ENCODE data around the gene RPH3AL.
"Not testable (repeated sequence)": the region's sequence is repeated elsewhere in the genome, so short reads cannot be mapped to it uniquely, and the experiment has no call there.

RPH3AL gene

DNA sequence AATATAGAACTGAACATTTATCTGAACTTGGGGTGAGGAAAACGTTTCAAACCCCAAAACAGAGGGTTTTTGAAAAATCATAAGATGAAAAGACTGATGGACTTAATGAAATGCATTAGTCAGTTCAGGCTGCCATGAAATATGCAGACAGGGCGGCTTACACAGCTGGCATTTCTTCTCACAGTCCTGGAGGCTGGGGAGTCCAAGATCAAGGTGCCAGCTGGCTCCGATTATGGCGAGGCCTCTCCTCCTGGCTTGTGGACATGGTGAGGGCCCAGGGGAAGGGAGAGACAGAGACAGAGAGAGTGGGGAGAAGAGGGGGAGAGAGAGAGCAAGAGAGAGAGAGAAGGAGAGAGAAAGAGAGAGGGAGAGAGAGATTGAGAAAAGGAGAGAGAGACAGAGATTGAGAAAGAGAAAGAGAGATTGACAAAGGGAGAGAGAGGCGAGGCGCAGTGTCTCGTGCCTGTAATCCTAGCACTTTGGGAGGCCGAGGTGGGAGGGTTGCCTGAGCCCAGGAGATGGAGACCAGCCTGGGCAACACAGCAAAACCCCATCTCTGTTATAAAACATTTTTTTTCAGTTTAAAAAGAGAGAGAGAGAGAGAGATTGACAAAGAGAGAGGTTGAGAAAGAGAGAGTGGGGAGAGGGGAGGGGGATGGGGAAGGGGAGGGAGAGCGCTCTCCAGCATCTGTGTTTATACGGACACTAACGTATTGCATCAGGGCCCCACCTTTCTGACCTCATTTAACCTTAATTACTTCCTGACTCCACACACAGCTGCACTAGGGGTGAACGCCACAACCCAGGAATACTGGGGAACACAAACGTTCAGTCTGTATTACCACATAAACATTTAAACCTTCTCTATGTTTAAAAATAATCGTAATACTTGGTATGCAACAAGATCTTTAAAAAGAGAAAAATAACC, 24.6 kb upstream of the RPH3AL start:
- H3K27ac ChIP-seq: no peak overlapping the region
- TF ChIP-seq, protein P1, sequence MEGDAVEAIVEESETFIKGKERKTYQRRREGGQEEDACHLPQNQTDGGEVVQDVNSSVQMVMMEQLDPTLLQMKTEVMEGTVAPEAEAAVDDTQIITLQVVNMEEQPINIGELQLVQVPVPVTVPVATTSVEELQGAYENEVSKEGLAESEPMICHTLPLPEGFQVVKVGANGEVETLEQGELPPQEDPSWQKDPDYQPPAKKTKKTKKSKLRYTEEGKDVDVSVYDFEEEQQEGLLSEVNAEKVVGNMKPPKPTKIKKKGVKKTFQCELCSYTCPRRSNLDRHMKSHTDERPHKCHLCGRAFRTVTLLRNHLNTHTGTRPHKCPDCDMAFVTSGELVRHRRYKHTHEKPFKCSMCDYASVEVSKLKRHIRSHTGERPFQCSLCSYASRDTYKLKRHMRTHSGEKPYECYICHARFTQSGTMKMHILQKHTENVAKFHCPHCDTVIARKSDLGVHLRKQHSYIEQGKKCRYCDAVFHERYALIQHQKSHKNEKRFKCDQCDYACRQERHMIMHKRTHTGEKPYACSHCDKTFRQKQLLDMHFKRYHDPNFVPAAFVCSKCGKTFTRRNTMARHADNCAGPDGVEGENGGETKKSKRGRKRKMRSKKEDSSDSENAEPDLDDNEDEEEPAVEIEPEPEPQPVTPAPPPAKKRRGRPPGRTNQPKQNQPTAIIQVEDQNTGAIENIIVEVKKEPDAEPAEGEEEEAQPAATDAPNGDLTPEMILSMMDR (conservative IDR thresholded peaks at IDR 0.05): no peak

DNA sequence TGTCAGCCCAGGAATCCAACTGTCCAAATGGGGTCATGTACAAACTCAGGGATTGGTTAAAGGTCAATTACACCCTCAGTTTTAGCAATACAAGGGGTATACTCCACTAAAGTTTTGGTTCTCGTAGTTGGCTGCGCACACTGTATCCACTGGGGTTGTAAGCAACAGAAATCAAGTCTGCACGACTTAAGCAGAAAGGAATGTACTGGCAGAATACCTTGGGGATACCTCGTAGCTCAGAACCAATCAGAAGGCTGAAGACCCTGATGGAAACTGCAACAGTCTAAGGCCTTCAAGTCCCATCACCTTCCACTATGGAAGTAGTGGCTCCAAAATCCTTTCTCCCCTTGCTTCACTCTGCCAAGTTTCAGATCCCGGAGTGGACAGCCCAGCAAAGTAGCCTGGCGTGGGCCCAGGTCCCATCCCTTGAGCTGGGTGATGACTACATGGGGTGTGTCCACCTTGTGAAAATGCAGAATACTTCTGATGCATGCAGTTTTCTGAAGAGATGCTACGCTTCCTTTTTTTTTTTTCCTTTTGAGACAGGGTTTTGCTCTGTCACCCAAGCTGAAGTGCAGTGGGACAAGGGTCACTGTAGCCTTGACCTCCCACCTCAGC, 21.1 kb upstream of the RPH3AL start:
- no peak overlapping the region for H3K27ac ChIP-seq
- TF ChIP-seq, protein P1 (conservative IDR thresholded peaks at IDR 0.05): no peak

DNA sequence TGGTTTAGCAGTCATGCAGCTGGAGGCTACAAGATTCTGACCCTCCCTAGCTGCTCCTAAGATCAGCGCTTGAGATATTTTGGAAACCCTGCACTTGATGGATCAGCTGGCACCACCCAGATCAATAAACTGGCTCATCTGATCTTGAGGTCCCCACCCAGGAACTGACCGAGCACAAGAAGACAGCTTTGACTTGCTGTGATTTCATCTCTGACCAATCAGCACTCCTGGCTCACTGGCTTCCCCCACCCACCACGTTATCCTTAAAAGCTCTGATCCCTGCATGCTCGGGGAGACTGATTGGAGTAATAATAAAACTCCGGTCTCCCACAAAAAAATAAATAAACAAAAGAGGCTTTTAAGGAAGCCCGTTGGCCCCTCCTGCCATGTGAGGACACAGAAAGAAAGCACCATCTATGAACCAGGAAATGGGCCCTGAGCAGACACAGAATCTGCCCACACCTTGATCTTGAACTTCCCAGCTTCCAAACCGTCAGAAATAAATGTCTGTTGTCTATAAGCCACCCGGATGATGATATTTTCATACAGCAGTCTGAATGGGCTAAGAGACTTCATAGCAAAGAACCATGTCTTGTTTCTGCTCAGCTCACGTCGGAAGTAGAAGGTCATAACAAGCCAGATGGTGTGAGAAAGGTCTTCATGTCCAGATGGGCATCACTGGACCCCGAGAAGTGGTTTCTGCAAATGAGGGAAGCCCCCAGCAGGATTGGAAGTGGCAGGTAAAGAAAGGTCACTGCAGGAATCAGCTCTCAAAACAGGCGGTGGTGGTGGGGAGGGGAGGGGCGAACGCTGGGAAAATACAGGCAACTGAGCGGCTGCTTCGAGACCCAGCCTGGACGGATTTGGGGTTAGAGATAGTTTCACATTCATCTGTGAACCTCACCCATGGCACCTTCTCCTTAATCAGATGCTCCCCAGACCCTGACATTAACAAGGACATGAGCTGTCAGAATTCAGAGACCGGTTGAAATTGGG, 19.8 kb upstream of the RPH3AL start:
- TF ChIP-seq, protein P1 (conservative IDR thresholded peaks at IDR 0.05): no peak
- H3K27ac ChIP-seq: no peak overlapping the region

DNA sequence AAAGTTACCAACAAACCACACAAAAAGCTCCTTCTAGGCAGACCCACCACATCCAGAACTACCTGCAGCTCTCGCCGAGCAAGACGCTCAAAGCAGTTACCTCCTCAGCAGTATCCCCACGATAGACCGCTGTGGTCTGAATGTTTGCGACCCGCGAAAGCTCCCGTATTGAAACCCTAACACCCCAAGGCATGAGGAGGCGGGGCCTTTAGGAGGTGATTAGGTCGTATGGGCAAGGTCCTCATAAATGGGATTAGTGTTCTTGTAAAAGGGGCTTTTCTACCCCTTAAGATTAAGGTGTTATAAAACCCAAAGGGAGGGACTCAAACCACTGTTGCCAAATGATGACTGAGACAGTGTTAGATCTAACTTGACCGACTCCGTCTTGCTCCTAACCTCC, 19.0 kb upstream of the RPH3AL start:
- TF ChIP-seq, protein P1 (conservative IDR thresholded peaks at IDR 0.05): no peak
- no peak overlapping the region for H3K27ac ChIP-seq

- H3K27ac ChIP-seq: not testable (repeated sequence)
Measured at GRCh38 chr17:367656-368055, 15.0 kb upstream of the RPH3AL start.

- H3K27ac ChIP-seq: not testable (repeated sequence)
Measured at GRCh38 chr17:366657-367615, 14.3 kb upstream of the RPH3AL start.

GRCh38 chr17:364766-365165, 12.2 kb upstream of the RPH3AL start:
- H3K27ac ChIP-seq: no peak overlapping the region
- TF ChIP-seq, protein P1 (conservative IDR thresholded peaks at IDR 0.05): no peak

Measured in VCaP (cell line).